Esophagus muscularis mucosa (tissue), 4 donors: Measurements from ENCODE around the gene C1QA.

Experiments
- CTCF ChIP-seq, 3 experiments: fragments of 200-600 bp in 2 of 3; fragments of 450-650 bp in 1 of 3; sonication (generic) in 2 of 3; IDR thresholded peaks; one replicate each; pipeline ENCODE4 v1.5.1; 2017 to 2019; ENCODE audit warnings: antibody characterized with exemption in 3 of 3, mild to moderate bottlenecking in 2 of 3, moderate library complexity in 1 of 3
- EP300 ChIP-seq: sonication (generic); formaldehyde crosslinking; IDR thresholded peaks from one replicate; pipeline ENCODE4 v1.6.1; 2017; ENCODE audit warnings: antibody characterized with exemption
- POLR2A ChIP-seq: fragments of 450-650 bp; IDR thresholded peaks from one replicate; pipeline ENCODE4 v1.6.1; 2017; ENCODE audit warnings: antibody characterized with exemption, moderate library complexity, mild to moderate bottlenecking, low read depth

- TF ChIP-seq CTCF (IDR thresholded peaks at IDR 0.05) (no peak), EP300 (no peak), POLR2A (no peak)
Measured at GRCh38 chr1:22681556-22682276, 45.3 kb downstream of the C1QA start.
